ENCODE measurements around the gene SETD2. TPM values are rescaled to one million over a fixed set of nuclear protein-coding genes. Genes with fewer than 3 reads are reported as not detected.
A peak's percentile ranks its signal among the peaks of the same experiment; 100 is the strongest.
"Not testable (repeated sequence)": the region's sequence is repeated elsewhere in the genome, so short reads cannot be mapped to it uniquely, and the experiment has no call there.

Gene SETD2
- total RNA-seq, 2 donors from 2014 or later = 59.0 to 61.5 TPM

- peaks cover 6% of the 10 kb centered on the region for H3K36me3 Mint-ChIP-seq (ENCODE audit: low read depth)
- Histone ChIP-seq H3K36me3 (ENCODE audit: control insufficient read depth, insufficient read depth, low read length) (no peaks in the 10 kb centered on the region), H3K27me3 (ENCODE audit: control insufficient read depth, insufficient read depth, low read length, poor library complexity, severe bottlenecking) (no peaks in the 10 kb centered on the region), H3K27ac (ENCODE audit: low read depth, low read length) (no peak overlapping the region), H3K4me1 (ENCODE audit: control insufficient read depth, insufficient read depth, low read length) (no peaks in the 10 kb centered on the region), H3K9me3 (ENCODE audit: control insufficient read depth, low read length) (no peaks in the 10 kb centered on the region), H3K4me3 (ENCODE audit: low read length) (no peak overlapping the region), H3K9ac (ENCODE audit: extremely low read depth, low read length, poor library complexity, severe bottlenecking) (no peak overlapping the region)
- no peak overlapping the region for H3K27ac Mint-ChIP-seq
- H3K4me1 Mint-ChIP-seq = peaks cover 8% of the 10 kb centered on the region
- no peak overlapping the region for H3K4me3 Mint-ChIP-seq
- no peak for DNase-seq
- no peaks in the 10 kb centered on the region for H3K27me3 Mint-ChIP-seq (ENCODE audit: insufficient read depth)
- TF ChIP-seq CTCF (conservative IDR thresholded peaks at IDR 0.05) = no peak
- WGBS, 2 experiments (ENCODE audit: insufficient coverage in 1 of 2, insufficient read length in 1 of 2) = 91 to 100% methylated on average over 1 to 2 of the region's 2 CpGs
- no peaks in the 10 kb centered on the region for H3K9me3 Mint-ChIP-seq
Measured at GRCh38 chr3:47149339-47149933, 14.5 kb downstream of the SETD2 start.

- Mint-ChIP-seq H3K4me3 (no peak overlapping the region), H3K27ac (no peak overlapping the region), H3K27me3 (ENCODE audit: insufficient read depth) (no peaks in the 10 kb centered on the region), H3K36me3 (ENCODE audit: low read depth) (peaks cover 2% of the 10 kb centered on the region), H3K9me3 (no peaks in the 10 kb centered on the region), H3K4me1 (peaks cover 14% of the 10 kb centered on the region)
- no peak overlapping the region for H3K4me3 ChIP-seq (ENCODE audit: low read length)
- H3K4me1 ChIP-seq (ENCODE audit: control insufficient read depth, insufficient read depth, low read length) = no peaks in the 10 kb centered on the region
- DNase-seq = no peak
- no peaks in the 10 kb centered on the region for H3K9me3 ChIP-seq (ENCODE audit: control insufficient read depth, low read length)
- no peak overlapping the region for H3K27ac ChIP-seq (ENCODE audit: low read depth, low read length)
- no peaks in the 10 kb centered on the region for H3K36me3 ChIP-seq (ENCODE audit: control insufficient read depth, insufficient read depth, low read length)
- WGBS, 2 experiments (ENCODE audit: insufficient coverage in 1 of 2, insufficient read length in 1 of 2) = 60 to 96% methylated on average over 1 of the region's 1 CpG
- no peak for TF ChIP-seq CTCF (conservative IDR thresholded peaks at IDR 0.05)
- no peaks in the 10 kb centered on the region for H3K27me3 ChIP-seq (ENCODE audit: control insufficient read depth, insufficient read depth, low read length, poor library complexity, severe bottlenecking)
- H3K9ac ChIP-seq (ENCODE audit: extremely low read depth, low read length, poor library complexity, severe bottlenecking) = no peak overlapping the region
Measured at GRCh38 chr3:47145272-47145671, 18.6 kb downstream of the SETD2 start.

GRCh38 chr3:47143068-47143467 lies 20.8 kb downstream of the SETD2 start:
- H3K4me3 ChIP-seq (ENCODE audit: low read length) = no peak overlapping the region
- H3K27ac Mint-ChIP-seq = no peak overlapping the region

GRCh38 chr3:47142536-47142935 lies 21.4 kb downstream of the SETD2 start:
- WGBS, 2 experiments (ENCODE audit: insufficient coverage in 1 of 2, insufficient read length in 1 of 2) = 92% methylated on average over 7 of the region's 7 CpGs; no CpG with 5 or more reads in 1 of the 2 experiments
- not testable (repeated sequence) for DNase-seq; H3K9ac ChIP-seq (ENCODE audit: extremely low read depth, low read length, poor library complexity, severe bottlenecking); H3K27ac ChIP-seq (ENCODE audit: low read depth, low read length); H3K27me3 ChIP-seq (ENCODE audit: control insufficient read depth, insufficient read depth, low read length, poor library complexity, severe bottlenecking); H3K4me1 ChIP-seq (ENCODE audit: control insufficient read depth, insufficient read depth, low read length); H3K9me3 ChIP-seq (ENCODE audit: control insufficient read depth, low read length); H3K4me3 ChIP-seq (ENCODE audit: low read length); H3K36me3 Mint-ChIP-seq (ENCODE audit: low read depth); H3K4me3 Mint-ChIP-seq; H3K27me3 Mint-ChIP-seq (ENCODE audit: insufficient read depth); H3K9me3 Mint-ChIP-seq; H3K36me3 ChIP-seq (ENCODE audit: control insufficient read depth, insufficient read depth, low read length); H3K27ac Mint-ChIP-seq
- H3K4me1 Mint-ChIP-seq = peaks cover 30% of the 10 kb centered on the region

More at GRCh38 chr3:47143068-47143467, 20.8 kb downstream of the SETD2 start:
- no peak overlapping the region for H3K27ac ChIP-seq (ENCODE audit: low read depth, low read length)
- Mint-ChIP-seq H3K9me3 (peaks cover 2% of the 10 kb centered on the region), H3K4me3 (no peak overlapping the region), H3K27me3 (ENCODE audit: insufficient read depth) (no peaks in the 10 kb centered on the region), H3K4me1 (peaks cover 30% of the 10 kb centered on the region), H3K36me3 (ENCODE audit: low read depth) (peaks cover 2% of the 10 kb centered on the region)
- no peak overlapping the region for H3K9ac ChIP-seq (ENCODE audit: extremely low read depth, low read length, poor library complexity, severe bottlenecking)
- no peak for DNase-seq
- H3K36me3 ChIP-seq (ENCODE audit: control insufficient read depth, insufficient read depth, low read length) = no peaks in the 10 kb centered on the region
- 92 to 97% methylated on average over 3 to 5 of the region's 5 CpGs for WGBS, 2 experiments (ENCODE audit: insufficient coverage in 1 of 2, insufficient read length in 1 of 2)
- H3K27me3 ChIP-seq (ENCODE audit: control insufficient read depth, insufficient read depth, low read length, poor library complexity, severe bottlenecking) = no peaks in the 10 kb centered on the region
- no peak for TF ChIP-seq CTCF (conservative IDR thresholded peaks at IDR 0.05)
- no peaks in the 10 kb centered on the region for H3K4me1 ChIP-seq (ENCODE audit: control insufficient read depth, insufficient read depth, low read length)
- no peaks in the 10 kb centered on the region for H3K9me3 ChIP-seq (ENCODE audit: control insufficient read depth, low read length)

- not testable (repeated sequence) for H3K36me3 ChIP-seq (ENCODE audit: control insufficient read depth, insufficient read depth, low read length); H3K27me3 Mint-ChIP-seq (ENCODE audit: insufficient read depth); H3K4me3 ChIP-seq (ENCODE audit: low read length); H3K27ac ChIP-seq (ENCODE audit: low read depth, low read length); H3K4me1 ChIP-seq (ENCODE audit: control insufficient read depth, insufficient read depth, low read length); H3K27ac Mint-ChIP-seq; H3K9ac ChIP-seq (ENCODE audit: extremely low read depth, low read length, poor library complexity, severe bottlenecking); DNase-seq; H3K27me3 ChIP-seq (ENCODE audit: control insufficient read depth, insufficient read depth, low read length, poor library complexity, severe bottlenecking); H3K36me3 Mint-ChIP-seq (ENCODE audit: low read depth); H3K9me3 ChIP-seq (ENCODE audit: control insufficient read depth, low read length); H3K9me3 Mint-ChIP-seq
- 79 to 100% methylated on average over 2 to 3 of the region's 3 CpGs for WGBS, 2 experiments (ENCODE audit: insufficient coverage in 1 of 2, insufficient read length in 1 of 2)
- H3K4me1 Mint-ChIP-seq = peaks cover 37% of the 10 kb centered on the region
- peak overlapping the region; percentile 19 for H3K4me3 Mint-ChIP-seq
Measured at GRCh38 chr3:47140973-47141461, 22.9 kb downstream of the SETD2 start.

Measured in endodermal cell (in vitro differentiated cells).